BLaER1 (cell line): ENCODE measurements around the gene RAB6D.
A peak's percentile ranks its signal among the peaks of the same experiment; 100 is the strongest.
"Not testable (repeated sequence)": the region's sequence is repeated elsewhere in the genome, so short reads cannot be mapped to it uniquely, and the experiment has no call there.

Experiments used
- H3K27ac ChIP-seq: shearing (Covaris generic); formaldehyde crosslinking; 2 replicates; pipeline ENCODE4 v1.8.1; 2022
- H3K27me3 ChIP-seq: shearing (Covaris generic); formaldehyde crosslinking; 2 replicates; pipeline ENCODE4 v1.8.1; 2022
- H3K36me3 ChIP-seq: shearing (Covaris generic); formaldehyde crosslinking; 2 replicates; pipeline ENCODE4 v1.8.1; 2022
- H3K4me1 ChIP-seq: shearing (Covaris generic); formaldehyde crosslinking; 2 replicates; pipeline ENCODE4 v1.8.1; 2022
- H3K4me2 ChIP-seq: shearing (Covaris generic); formaldehyde crosslinking; 2 replicates; pipeline ENCODE4 v1.8.1; 2022
- H3K4me3 ChIP-seq: shearing (Covaris generic); formaldehyde crosslinking; 2 replicates; pipeline ENCODE4 v1.8.1; 2022
- H3K9ac ChIP-seq: shearing (Covaris generic); formaldehyde crosslinking; 2 replicates; pipeline ENCODE4 v1.8.1; 2022
- H3K9me3 ChIP-seq: shearing (Covaris generic); formaldehyde crosslinking; 2 replicates; pipeline ENCODE4 v1.8.1; 2022
- H4K20me1 ChIP-seq: shearing (Covaris generic); formaldehyde crosslinking; 2 replicates; pipeline ENCODE4 v1.8.1; 2022
- Cebpa-rat ChIP-seq: shearing (Covaris generic); IDR thresholded peaks from 2 replicates; pipeline ENCODE4 v1.8.1; 2022

The RAB6D gene

DNA sequence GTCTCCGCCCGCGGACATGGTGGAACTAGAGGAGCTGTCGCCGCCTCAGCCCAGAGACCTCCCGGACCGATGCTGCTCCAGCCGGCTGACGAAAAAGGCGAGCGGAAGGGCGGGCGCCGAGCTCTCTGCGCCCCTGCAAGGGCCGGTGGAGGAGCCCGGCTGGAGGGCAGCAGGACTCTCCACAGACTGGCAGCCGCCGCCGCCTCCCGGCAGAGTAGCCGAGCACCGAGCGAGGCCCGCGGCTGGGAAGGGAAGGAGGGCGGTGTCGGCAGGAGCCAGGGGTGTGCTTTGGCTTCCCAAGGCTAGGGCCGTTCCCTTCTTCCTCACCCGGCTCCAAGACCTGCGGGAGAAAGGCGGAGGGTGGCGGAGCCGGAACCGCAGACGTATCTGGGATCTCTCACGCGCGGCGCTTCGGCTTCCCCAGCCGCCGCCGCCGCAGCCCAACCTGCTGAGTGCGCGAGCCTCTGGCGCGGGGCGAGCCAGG, at the start of gene RAB6D:
TSS of gene RAB6D (minus strand) at position 466 of the 484 bp plus-strand sequence. CDS start at position 18, 448 bp downstream.
- not testable (repeated sequence) for H4K20me1 ChIP-seq, H3K9me3 ChIP-seq, H3K36me3 ChIP-seq, H3K4me2 ChIP-seq, H3K4me3 ChIP-seq, H3K27ac ChIP-seq, H3K9ac ChIP-seq, H3K4me1 ChIP-seq, H3K27me3 ChIP-seq

DNA sequence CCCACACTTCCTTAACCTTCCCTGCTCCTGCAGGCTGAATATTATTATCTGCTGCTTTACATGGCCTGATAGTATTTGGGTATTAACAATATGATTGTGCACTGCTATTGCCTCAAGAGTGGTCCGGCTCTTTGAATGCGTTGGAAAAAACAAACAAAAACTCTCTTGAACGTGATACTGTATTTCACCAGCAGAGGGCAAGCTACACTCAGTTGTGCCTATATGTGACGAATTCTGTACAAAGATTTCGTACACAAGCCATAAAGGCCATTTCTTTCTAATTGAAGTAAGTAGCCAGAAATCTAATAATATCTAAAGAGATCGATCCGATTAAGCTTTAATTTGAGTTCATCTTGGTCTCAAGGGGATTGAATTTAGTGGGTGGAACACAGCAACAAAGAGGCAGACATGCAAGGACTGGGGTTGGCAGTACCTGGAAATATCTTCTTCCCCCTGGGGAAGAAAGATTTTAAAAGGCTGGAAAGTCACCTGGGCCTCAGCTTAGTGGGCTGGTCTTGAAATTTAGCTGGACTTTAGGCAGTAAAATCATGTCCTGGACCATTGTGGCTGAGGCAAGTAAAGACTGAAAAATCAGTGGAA, 49.3 kb upstream of the RAB6D start:
- Histone ChIP-seq H3K4me2 (no peak overlapping the region), H3K9me3 (no peaks in the 10 kb centered on the region), H3K27me3 (no peaks in the 10 kb centered on the region), H3K4me1 (no peaks in the 10 kb centered on the region), H4K20me1 (no peaks in the 10 kb centered on the region), H3K27ac (no peak overlapping the region), H3K4me3 (no peak overlapping the region), H3K36me3 (no peaks in the 10 kb centered on the region), H3K9ac (no peak overlapping the region)
- TF ChIP-seq Cebpa-rat = no peak

- no peak overlapping the region for H3K9ac ChIP-seq
- no peaks in the 10 kb centered on the region for H3K9me3 ChIP-seq
- H3K27me3 ChIP-seq = no peaks in the 10 kb centered on the region
- H3K27ac ChIP-seq = no peak overlapping the region
- H3K4me3 ChIP-seq = no peak overlapping the region
- H4K20me1 ChIP-seq = no peaks in the 10 kb centered on the region
- no peak for TF ChIP-seq Cebpa-rat
- no peak overlapping the region for H3K4me2 ChIP-seq
- H3K36me3 ChIP-seq = no peaks in the 10 kb centered on the region
- no peaks in the 10 kb centered on the region for H3K4me1 ChIP-seq
These were observed 46.2 kb upstream of the RAB6D start for GRCh38 chr2:131410173-131410572.

DNA sequence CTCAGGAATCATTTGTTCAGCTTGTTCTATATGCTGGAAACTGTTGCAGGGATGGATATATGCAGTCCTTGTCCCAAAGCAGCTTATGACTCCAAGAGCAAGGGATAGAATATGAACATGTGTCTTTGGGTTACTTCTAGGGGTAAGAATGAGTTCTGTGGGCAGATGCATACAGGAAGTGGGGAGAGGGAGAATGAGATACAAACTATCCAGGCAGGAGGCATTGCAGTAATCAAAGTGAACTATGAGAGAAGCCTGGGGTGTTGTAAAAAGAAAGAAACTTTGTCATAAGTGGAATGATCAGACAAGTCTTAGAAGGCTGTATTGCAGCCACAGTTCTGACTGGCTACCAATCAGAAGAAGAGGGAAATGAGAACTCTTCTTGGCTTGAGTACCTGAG, 44.8 kb upstream of the RAB6D start:
- no peaks in the 10 kb centered on the region for H3K36me3 ChIP-seq
- H3K4me1 ChIP-seq = no peaks in the 10 kb centered on the region
- no peak overlapping the region for H3K27ac ChIP-seq
- H3K4me3 ChIP-seq = no peak overlapping the region
- H3K27me3 ChIP-seq = no peaks in the 10 kb centered on the region
- H3K4me2 ChIP-seq = no peak overlapping the region
- no peaks in the 10 kb centered on the region for H4K20me1 ChIP-seq
- H3K9me3 ChIP-seq = no peaks in the 10 kb centered on the region
- H3K9ac ChIP-seq = no peak overlapping the region
- TF ChIP-seq Cebpa-rat = no peak

- no peak for TF ChIP-seq Cebpa-rat
- Histone ChIP-seq H3K36me3 (no peaks in the 10 kb centered on the region), H3K9ac (no peak overlapping the region), H3K27ac (no peak overlapping the region), H4K20me1 (no peaks in the 10 kb centered on the region), H3K9me3 (no peaks in the 10 kb centered on the region), H3K4me2 (no peak overlapping the region), H3K4me1 (no peaks in the 10 kb centered on the region), H3K4me3 (no peak overlapping the region), H3K27me3 (no peaks in the 10 kb centered on the region)
These were observed 44.2 kb upstream of the RAB6D start for GRCh38 chr2:131408207-131408606.

- Histone ChIP-seq H4K20me1 (no peaks in the 10 kb centered on the region), H3K36me3 (no peaks in the 10 kb centered on the region), H3K4me1 (no peaks in the 10 kb centered on the region), H3K27me3 (no peaks in the 10 kb centered on the region), H3K9me3 (no peaks in the 10 kb centered on the region), H3K4me2 (0 out of 2 replicates have a peak overlapping the region, but pooled peaks have one; percentile 5), H3K4me3 (no peak overlapping the region), H3K9ac (no peak overlapping the region), H3K27ac (no peak overlapping the region)
- TF ChIP-seq Cebpa-rat = no peak
These were observed 40.8 kb upstream of the RAB6D start for GRCh38 chr2:131404753-131405152.

DNA sequence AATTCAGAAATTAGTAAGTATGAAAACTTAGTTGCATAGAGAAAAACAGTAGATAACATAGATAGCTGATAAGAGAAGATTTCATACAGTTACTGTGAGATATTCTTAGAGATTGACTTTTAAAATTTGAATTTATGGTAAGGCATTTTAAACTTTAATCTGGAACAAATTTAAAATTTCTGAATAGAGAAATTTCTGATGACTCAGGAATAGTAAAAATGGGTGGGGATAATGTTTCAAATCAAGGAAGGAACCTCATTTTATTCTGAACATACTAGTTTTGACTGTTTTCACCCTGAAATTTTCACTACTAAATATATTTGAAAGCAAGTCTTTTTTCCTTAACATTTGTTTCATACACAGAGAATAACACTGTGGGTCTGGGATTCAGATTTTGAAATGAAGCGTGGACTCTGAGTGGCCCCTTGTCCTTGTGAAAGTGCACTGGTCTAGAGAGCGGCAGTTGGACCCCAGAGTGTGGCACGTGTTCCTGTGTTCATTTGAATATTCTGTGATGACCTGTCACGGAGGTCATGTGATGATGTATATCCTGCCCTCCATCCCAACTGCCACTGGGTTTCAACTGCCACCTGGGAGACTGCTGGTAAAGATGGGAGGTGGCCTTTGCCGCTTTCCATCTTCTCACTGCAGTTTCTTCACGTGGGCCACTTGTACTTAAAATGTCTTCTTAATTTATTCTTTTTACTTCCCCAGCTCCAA, 38.5 kb upstream of the RAB6D start:
- TF ChIP-seq Cebpa-rat = no peak
- Histone ChIP-seq H3K9me3 (no peaks in the 10 kb centered on the region), H3K27ac (no peak overlapping the region), H3K36me3 (no peaks in the 10 kb centered on the region), H3K4me3 (no peak overlapping the region), H3K27me3 (no peaks in the 10 kb centered on the region), H3K9ac (no peak overlapping the region), H4K20me1 (no peaks in the 10 kb centered on the region), H3K4me2 (no peak overlapping the region), H3K4me1 (no peaks in the 10 kb centered on the region)

DNA sequence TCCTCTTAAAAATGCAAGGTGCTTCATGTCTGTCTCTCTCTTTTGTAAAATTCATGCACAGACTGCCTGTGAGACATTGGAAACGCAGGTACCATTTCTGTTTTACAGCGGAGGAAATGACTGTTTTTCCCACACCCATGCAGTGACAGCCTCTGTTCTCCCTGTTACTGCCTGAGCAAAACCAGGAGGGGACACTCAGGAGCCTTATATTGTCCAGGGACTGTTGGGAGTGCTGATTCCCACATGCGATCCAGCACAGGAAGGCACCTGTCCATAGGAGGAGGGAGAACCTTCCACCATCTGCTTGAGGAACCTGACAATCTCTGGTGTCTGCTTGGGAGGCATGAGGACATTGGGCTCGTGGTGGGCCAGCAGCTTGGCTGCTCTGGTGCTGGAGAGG, 36.9 kb upstream of the RAB6D start:
- Histone ChIP-seq H3K9ac (no peak overlapping the region), H3K9me3 (no peaks in the 10 kb centered on the region), H3K27ac (no peak overlapping the region), H3K4me2 (no peak overlapping the region), H3K4me3 (no peak overlapping the region), H3K4me1 (no peaks in the 10 kb centered on the region), H4K20me1 (no peaks in the 10 kb centered on the region), H3K36me3 (no peaks in the 10 kb centered on the region), H3K27me3 (no peaks in the 10 kb centered on the region)
- TF ChIP-seq Cebpa-rat = no peak

- H3K27me3 ChIP-seq, H3K27ac ChIP-seq, H3K4me3 ChIP-seq, H3K4me2 ChIP-seq, H4K20me1 ChIP-seq, H3K9me3 ChIP-seq, H3K4me1 ChIP-seq, H3K36me3 ChIP-seq, H3K9ac ChIP-seq: not testable (repeated sequence)
These were observed 36.5 kb upstream of the RAB6D start for GRCh38 chr2:131400441-131400840.

DNA sequence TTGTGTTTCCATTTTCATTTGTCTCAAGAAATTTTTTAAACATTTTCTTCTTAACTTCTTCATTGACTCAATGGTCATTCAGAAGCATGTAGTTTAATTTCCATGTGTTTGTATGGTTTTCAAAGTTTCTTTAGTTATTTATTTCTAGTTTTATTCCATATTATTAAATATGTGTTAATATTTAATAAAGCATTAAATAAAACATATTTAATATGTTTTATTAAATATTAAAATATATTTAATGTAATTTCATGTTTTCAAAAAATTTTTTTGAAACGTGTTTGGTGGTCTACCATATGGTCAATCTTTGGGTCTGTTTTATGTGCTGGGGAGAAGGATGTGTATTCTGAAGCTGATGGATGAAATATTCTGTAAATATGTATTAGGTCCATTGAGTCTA, 32.2 kb upstream of the RAB6D start:
- not testable (repeated sequence) for H3K4me1 ChIP-seq, H3K36me3 ChIP-seq

GRCh38 chr2:131395024-131395645, 31.2 kb upstream of the RAB6D start:
- H3K4me2 ChIP-seq, H3K4me3 ChIP-seq: not testable (repeated sequence)

More for the DNA sequence above, 32.2 kb upstream of the RAB6D start:
- H3K27ac ChIP-seq, H3K9me3 ChIP-seq, H4K20me1 ChIP-seq, H3K27me3 ChIP-seq, H3K4me3 ChIP-seq, H3K4me2 ChIP-seq, H3K9ac ChIP-seq: not testable (repeated sequence)

More at GRCh38 chr2:131395024-131395645, 31.2 kb upstream of the RAB6D start:
- H3K9me3 ChIP-seq, H3K36me3 ChIP-seq, H3K4me1 ChIP-seq, H3K27ac ChIP-seq, H4K20me1 ChIP-seq, H3K9ac ChIP-seq, H3K27me3 ChIP-seq: not testable (repeated sequence)
